Neural progenitor cell (in vitro differentiated cells): Measurements from ENCODE around the gene IRF7. TPM values are rescaled to one million over a fixed set of nuclear protein-coding genes. Genes with fewer than 3 reads are reported as not detected.

Experiments
- DNase-seq: peaks from one replicate; pipeline ENCODE4 v3.0.0-alpha.2; 2016; ENCODE audit warnings: low spot score
- H2AFZ ChIP-seq: fragments of 200-600 bp; sonication (generic); replicated peaks from 2 replicates; pipeline ENCODE4 v1.6.1; 2016; ENCODE audit warnings: antibody characterized with exemption
- H3F3A ChIP-seq: fragments of 200-600 bp; sonication (generic); 2 replicates; pipeline ENCODE4 v1.6.1; 2016; ENCODE audit warnings: antibody characterized with exemption, low read depth
- H3K27ac ChIP-seq: fragments of 200-600 bp; sonication (generic); 2 replicates; pipeline ENCODE4 v1.5.1; 2016; ENCODE audit warnings: mild to moderate bottlenecking
- H3K27me3 ChIP-seq: fragments of 200-600 bp; sonication (generic); 2 replicates; pipeline ENCODE4 v1.6.1; 2016; ENCODE audit warnings: mild to moderate bottlenecking, moderate library complexity
- H3K36me3 ChIP-seq: fragments of 200-600 bp; sonication (generic); 2 replicates; pipeline ENCODE4 v1.5.1; 2016
- H3K4me1 ChIP-seq: fragments of 200-600 bp; sonication (generic); 2 replicates; pipeline ENCODE4 v1.6.1; 2016; ENCODE audit warnings: mixed run types
- H3K4me2 ChIP-seq: fragments of 200-600 bp; sonication (generic); 2 replicates; pipeline ENCODE4 v1.6.1; 2016
- H3K4me3 ChIP-seq: fragments of 200-600 bp; sonication (generic); 2 replicates; pipeline ENCODE4 v1.5.1; 2016
- H3K79me2 ChIP-seq: fragments of 200-600 bp; sonication (generic); 2 replicates; pipeline ENCODE4 v1.6.1; 2016; ENCODE audit warnings: low read depth
- H3K9ac ChIP-seq: fragments of 200-600 bp; sonication (generic); 2 replicates; pipeline ENCODE4 v1.6.1; 2016
- H3K9me3 ChIP-seq: fragments of 200-600 bp; sonication (generic); 2 replicates; pipeline ENCODE4 v1.5.1; 2016; ENCODE audit warnings: low read depth
- H4K20me1 ChIP-seq: fragments of 200-600 bp; sonication (generic); 2 replicates; pipeline ENCODE4 v1.6.1; 2016; ENCODE audit warnings: low read depth
- H3K27ac Mint-ChIP-seq: 3 replicates; pipeline ENCODE4 v1.8.0; 2021; ENCODE audit warnings: mixed read lengths
- H3K27me3 Mint-ChIP-seq: 2 replicates; pipeline ENCODE4 v1.8.0; 2022; ENCODE audit warnings: low read depth, mild to moderate bottlenecking, inconsistent platforms, moderate library complexity, mixed read lengths; ENCODE audit not compliant: insufficient read depth
- H3K36me3 Mint-ChIP-seq: 3 replicates; pipeline ENCODE4 v1.8.0; 2021; ENCODE audit warnings: mixed read lengths
- H3K4me1 Mint-ChIP-seq: 3 replicates; pipeline ENCODE4 v1.8.0; 2021; ENCODE audit warnings: mixed read lengths
- H3K4me3 Mint-ChIP-seq: 3 replicates; pipeline ENCODE4 v1.8.0; 2021; ENCODE audit warnings: mild to moderate bottlenecking, moderate library complexity, mixed read lengths
- H3K9me3 Mint-ChIP-seq: 3 replicates; pipeline ENCODE4 v1.8.0; 2020; ENCODE audit warnings: mixed read lengths
- EZH2 ChIP-seq: fragments of 200-600 bp; sonication (generic); IDR thresholded peaks from 2 replicates; pipeline ENCODE4 v1.6.1; 2017; ENCODE audit warnings: antibody characterized with exemption, mild to moderate bottlenecking, moderate library complexity
- EZH2phosphoT487 ChIP-seq: fragments of 200-600 bp; sonication (generic); IDR thresholded peaks from 2 replicates; pipeline ENCODE4 v1.6.1; 2017; ENCODE audit warnings: antibody characterized with exemption
- total RNA-seq: library from RNA; depleted of rRNA; stranded (reverse); fragments of >200 nt; gene quantifications from 2 replicates; pipeline ENCODE4 v1.2.3, GENCODE V29; 2015; ENCODE audit warnings: low replicate concordance
- TF ChIP-seq, protein P1 (sequence below): fragments of 200-600 bp; sonication (generic); IDR thresholded peaks from 2 replicates; pipeline ENCODE4 v1.5.1; 2017; ENCODE audit warnings: antibody characterized with exemption, mild to moderate bottlenecking

Gene IRF7
- total RNA-seq, 1 donor from 2014 or later = 4.3 TPM

DNA sequence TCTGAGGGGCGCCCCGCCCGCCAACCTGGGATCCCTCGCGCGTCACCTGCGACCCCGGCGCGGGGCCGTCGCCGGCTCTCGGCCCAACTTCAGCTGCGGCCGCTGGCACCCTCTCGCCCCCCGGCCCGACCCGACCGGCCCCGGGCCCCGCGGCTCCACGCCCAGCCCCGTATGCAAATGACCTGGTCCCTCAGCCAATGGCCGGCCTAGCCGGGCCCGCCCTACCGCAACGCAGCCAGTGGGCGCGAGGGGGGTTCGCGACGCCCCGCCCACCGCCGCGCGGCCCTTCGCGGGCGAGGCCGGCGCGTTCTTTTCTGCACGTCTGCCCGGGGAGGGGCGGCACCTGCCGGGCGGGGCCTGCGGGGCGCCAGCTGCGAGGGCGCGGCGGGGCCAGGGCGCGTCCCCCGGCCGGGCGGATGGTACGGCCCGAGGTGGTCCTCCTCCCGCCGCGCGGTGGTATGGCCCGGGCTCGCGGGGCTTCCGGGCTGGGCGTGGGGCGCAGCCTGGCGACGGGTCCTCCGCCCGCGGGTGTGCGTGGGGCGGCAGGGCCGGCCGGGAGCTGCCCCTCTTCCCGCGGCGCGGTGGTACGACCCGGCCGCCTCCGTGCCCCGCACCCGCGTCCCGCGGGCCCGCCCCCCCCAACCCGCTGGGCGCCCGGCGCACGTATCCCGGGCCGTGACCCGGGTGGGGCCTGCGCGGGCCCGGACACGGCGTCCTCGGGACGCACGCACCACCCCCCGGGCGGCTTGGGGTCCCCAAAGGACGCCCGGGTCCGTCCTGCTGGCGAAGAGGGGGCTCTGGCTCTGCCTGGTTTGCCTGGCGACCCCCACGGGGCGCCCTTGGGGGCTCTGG is 47.2 kb downstream of the IRF7 start:
- H3K4me3 ChIP-seq = peak overlapping the region; percentile 90
- peaks cover 11% of the 10 kb centered on the region for H3K27me3 Mint-ChIP-seq
- peak; percentile 98 for DNase-seq
- H3K36me3 Mint-ChIP-seq = no peaks in the 10 kb centered on the region
- peaks cover 7% of the 10 kb centered on the region for H3K79me2 ChIP-seq
- peak overlapping the region; percentile 27 for H3K9ac ChIP-seq
- H3F3A ChIP-seq = peaks cover 48% of the 10 kb centered on the region
- peaks cover 39% of the 10 kb centered on the region for H4K20me1 ChIP-seq
- H3K4me1 Mint-ChIP-seq = peaks cover 14% of the 10 kb centered on the region
- H3K4me3 Mint-ChIP-seq = peak overlapping the region; percentile 86
- H3K9me3 Mint-ChIP-seq = no peaks in the 10 kb centered on the region
- H2AFZ ChIP-seq = no peak overlapping the region
- H3K27me3 ChIP-seq = no peaks in the 10 kb centered on the region
- TF ChIP-seq EZH2phosphoT487 (no peak), EZH2 (no peak)
- TF ChIP-seq, protein P1, sequence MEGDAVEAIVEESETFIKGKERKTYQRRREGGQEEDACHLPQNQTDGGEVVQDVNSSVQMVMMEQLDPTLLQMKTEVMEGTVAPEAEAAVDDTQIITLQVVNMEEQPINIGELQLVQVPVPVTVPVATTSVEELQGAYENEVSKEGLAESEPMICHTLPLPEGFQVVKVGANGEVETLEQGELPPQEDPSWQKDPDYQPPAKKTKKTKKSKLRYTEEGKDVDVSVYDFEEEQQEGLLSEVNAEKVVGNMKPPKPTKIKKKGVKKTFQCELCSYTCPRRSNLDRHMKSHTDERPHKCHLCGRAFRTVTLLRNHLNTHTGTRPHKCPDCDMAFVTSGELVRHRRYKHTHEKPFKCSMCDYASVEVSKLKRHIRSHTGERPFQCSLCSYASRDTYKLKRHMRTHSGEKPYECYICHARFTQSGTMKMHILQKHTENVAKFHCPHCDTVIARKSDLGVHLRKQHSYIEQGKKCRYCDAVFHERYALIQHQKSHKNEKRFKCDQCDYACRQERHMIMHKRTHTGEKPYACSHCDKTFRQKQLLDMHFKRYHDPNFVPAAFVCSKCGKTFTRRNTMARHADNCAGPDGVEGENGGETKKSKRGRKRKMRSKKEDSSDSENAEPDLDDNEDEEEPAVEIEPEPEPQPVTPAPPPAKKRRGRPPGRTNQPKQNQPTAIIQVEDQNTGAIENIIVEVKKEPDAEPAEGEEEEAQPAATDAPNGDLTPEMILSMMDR = no peak
- H3K27ac ChIP-seq = no peak overlapping the region
- no peak overlapping the region for H3K27ac Mint-ChIP-seq
- peak overlapping the region; percentile 98 for H3K4me2 ChIP-seq
- H3K4me1 ChIP-seq = peaks cover 32% of the 10 kb centered on the region
- H3K36me3 ChIP-seq = no peaks in the 10 kb centered on the region
- no peaks in the 10 kb centered on the region for H3K9me3 ChIP-seq

DNA sequence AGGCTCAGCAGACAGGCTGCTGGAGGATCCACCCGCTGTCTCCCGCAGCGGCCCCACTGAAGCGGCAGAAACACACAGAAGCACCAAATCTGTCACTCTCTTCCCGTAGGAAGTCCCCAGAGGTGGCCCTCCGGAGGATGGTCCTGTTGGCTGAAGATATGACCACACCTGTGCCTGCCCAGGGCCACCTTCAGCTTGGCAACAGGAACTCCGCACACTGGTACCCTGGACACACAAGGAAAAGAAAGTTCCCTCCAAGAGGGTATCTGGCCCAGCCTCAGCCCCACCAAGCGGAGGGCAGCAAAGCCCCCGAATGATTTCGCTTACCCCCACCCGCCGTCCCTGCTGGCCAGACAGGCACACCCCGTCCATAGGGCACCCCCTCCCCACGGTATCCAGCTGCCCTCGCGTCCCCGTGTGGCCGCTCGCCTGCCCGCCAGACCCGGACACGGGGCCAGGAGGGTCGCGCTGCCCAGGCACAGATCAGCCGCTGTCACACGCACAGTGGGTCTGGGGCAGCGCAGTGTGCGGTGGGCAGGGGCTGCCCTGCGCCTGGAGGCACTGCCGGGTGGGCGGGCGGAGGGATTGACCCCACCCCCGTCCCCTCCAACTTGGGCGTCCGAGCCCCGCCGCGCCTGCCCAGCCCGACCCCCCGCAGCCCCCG is 48.0 kb downstream of the IRF7 start:
- H3K9ac ChIP-seq = peak overlapping the region; percentile 11
- peaks cover 11% of the 10 kb centered on the region for H3K27me3 Mint-ChIP-seq

DNA sequence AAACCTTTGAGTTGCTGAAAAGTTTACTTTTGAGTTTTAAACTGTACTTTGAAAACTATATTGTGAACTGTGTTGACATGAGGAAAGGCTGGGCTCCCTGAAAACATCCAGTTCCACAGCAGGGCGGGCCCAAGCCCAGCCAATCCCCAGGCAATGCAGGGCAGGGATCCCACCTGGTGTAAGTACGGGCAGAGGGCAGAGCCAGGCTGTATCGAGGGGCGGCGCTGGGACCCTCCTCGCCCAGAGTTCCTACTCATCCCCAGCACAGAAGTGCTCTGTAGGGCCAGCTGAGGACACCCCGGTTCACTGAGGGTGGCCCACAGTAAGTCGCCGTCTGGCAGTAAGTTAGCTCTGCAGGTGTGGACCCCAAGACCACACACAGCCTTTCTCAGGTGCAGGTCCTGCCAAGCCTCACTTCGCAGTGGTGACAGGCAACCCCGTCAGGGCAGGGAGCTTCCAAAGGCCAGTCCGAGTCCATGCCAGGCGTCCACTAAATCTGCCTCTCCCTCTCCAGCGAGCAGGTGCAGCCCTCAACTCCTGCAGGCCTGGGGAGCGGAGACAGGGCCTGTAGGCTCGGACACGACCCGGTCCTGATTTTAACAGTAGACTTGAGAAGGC is 48.6 kb downstream of the IRF7 start:
- peaks cover 45% of the 10 kb centered on the region for H4K20me1 ChIP-seq
- no peak overlapping the region for H2AFZ ChIP-seq
- no peaks in the 10 kb centered on the region for H3K27me3 ChIP-seq
- Mint-ChIP-seq H3K27me3 (peaks cover 11% of the 10 kb centered on the region), H3K36me3 (no peaks in the 10 kb centered on the region), H3K4me1 (peaks cover 12% of the 10 kb centered on the region), H3K27ac (no peak overlapping the region), H3K9me3 (no peaks in the 10 kb centered on the region), H3K4me3 (peak overlapping the region; percentile 92)
- H3K4me2 ChIP-seq = peak overlapping the region; percentile 83
- H3F3A ChIP-seq = peaks cover 41% of the 10 kb centered on the region
- H3K36me3 ChIP-seq = no peaks in the 10 kb centered on the region
- DNase-seq = no peak
- H3K9ac ChIP-seq = no peak overlapping the region
- H3K79me2 ChIP-seq = peaks cover 7% of the 10 kb centered on the region
- H3K27ac ChIP-seq = no peak overlapping the region
- no peaks in the 10 kb centered on the region for H3K9me3 ChIP-seq
- H3K4me1 ChIP-seq = peaks cover 32% of the 10 kb centered on the region
- TF ChIP-seq EZH2 (no peak), EZH2phosphoT487 (no peak)
- TF ChIP-seq, protein P1 = no peak
- peak overlapping the region; percentile 90 for H3K4me3 ChIP-seq

More for the DNA sequence above, 48.0 kb downstream of the IRF7 start:
- no peak overlapping the region for H3K27ac Mint-ChIP-seq
- Histone ChIP-seq H3K4me2 (peak overlapping the region; percentile 83), H4K20me1 (peaks cover 39% of the 10 kb centered on the region), H3K27me3 (no peaks in the 10 kb centered on the region), H3K4me1 (peaks cover 32% of the 10 kb centered on the region), H3K9me3 (no peaks in the 10 kb centered on the region), H3K36me3 (no peaks in the 10 kb centered on the region), H3K79me2 (peaks cover 7% of the 10 kb centered on the region), H3F3A (peaks cover 45% of the 10 kb centered on the region), H3K27ac (no peak overlapping the region), H2AFZ (no peak overlapping the region), H3K4me3 (peak overlapping the region; percentile 90)
- TF ChIP-seq EZH2phosphoT487 (no peak), EZH2 (no peak)
- TF ChIP-seq, protein P1 = no peak
- H3K4me1 Mint-ChIP-seq = peaks cover 12% of the 10 kb centered on the region
- H3K36me3 Mint-ChIP-seq = no peaks in the 10 kb centered on the region
- no peaks in the 10 kb centered on the region for H3K9me3 Mint-ChIP-seq
- H3K4me3 Mint-ChIP-seq = peak overlapping the region; percentile 92
- DNase-seq = no peak
